BE2C (cell line): ENCODE measurements around the gene LGI4. TPM values are rescaled to one million over a fixed set of nuclear protein-coding genes. Genes with fewer than 3 reads are reported as not detected.

Source experiments
- DNase-seq: peaks from one replicate; pipeline ENCODE4 v3.0.0-alpha.2; 2020
- H3K27me3 ChIP-seq: fragments of 250-450 bp; sonication (Bioruptor Pico); 2 replicates; pipeline ENCODE4 v1.5.1; 2020; ENCODE audit warnings: mild to moderate bottlenecking
- H3K36me3 ChIP-seq: fragments of 250-450 bp; sonication (Bioruptor Pico); 2 replicates; pipeline ENCODE4 v1.5.1; 2020; ENCODE audit warnings: mild to moderate bottlenecking
- H3K4me1 ChIP-seq: fragments of 250-450 bp; sonication (Bioruptor Pico); 2 replicates; pipeline ENCODE4 v1.5.1; 2020
- H3K4me3 ChIP-seq: 2 replicates; pipeline ENCODE4 v1.5.1; 2011; ENCODE audit warnings: low read depth, low read length
- H3K9me3 ChIP-seq: fragments of 250-450 bp; sonication (Bioruptor Pico); 2 replicates; pipeline ENCODE4 v1.5.1; 2020
- polyA plus RNA-seq: library from polyadenylated mRNA; unstranded; fragments of >200 nt; gene quantifications from one replicate; pipeline ENCODE4 v1.2.1, GENCODE V29; 2012; ENCODE audit warnings: low read depth, missing spikeins; ENCODE audit not compliant: insufficient read length, insufficient read depth
- TF ChIP-seq, protein P1 (sequence below): IDR thresholded peaks from 2 replicates; pipeline ENCODE4 v1.5.1; 2012; ENCODE audit warnings: mild to moderate bottlenecking, low read depth, low read length

LGI4 gene
- polyA plus RNA-seq = 0.63 TPM

DNA sequence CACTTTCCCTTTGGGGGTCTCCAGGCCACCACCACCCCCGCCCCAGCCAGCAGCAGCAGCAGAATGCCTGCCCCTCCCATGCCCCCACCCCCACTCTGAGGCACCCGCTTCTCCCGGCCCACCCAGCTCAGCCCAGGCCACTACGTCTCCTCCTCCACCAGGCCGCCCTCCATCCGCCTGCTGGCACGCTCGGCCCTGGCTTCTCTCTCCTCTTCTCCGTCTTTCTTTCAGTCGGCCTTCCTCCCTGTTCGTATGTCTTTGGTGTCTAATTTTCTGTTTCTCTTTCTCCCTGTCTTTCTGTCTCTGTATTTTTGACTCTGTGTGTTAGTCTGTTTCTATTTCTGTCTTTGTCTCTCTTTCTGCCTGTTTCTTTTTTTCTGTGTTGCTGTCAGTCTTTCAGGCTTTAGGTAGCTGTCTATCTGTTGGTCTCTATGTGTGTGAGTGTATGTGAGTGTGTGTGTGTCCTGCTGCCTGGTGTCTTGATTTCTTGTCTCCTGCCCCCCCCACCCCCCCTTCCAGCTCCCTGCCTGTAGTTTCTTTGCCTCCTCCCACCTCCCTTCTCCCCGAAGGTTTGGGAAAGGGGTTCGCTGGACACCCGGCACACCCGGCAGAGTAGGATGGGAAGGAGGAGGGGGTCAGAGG lies at the start of gene LGI4:
LGI4 (minus strand) TSS at position 459 of the 642 bp plus-strand sequence; CDS start at position 80, 379 bp downstream.
- H3K4me3 ChIP-seq = no peak within 1 kb of the TSS
- TF ChIP-seq, protein P1, sequence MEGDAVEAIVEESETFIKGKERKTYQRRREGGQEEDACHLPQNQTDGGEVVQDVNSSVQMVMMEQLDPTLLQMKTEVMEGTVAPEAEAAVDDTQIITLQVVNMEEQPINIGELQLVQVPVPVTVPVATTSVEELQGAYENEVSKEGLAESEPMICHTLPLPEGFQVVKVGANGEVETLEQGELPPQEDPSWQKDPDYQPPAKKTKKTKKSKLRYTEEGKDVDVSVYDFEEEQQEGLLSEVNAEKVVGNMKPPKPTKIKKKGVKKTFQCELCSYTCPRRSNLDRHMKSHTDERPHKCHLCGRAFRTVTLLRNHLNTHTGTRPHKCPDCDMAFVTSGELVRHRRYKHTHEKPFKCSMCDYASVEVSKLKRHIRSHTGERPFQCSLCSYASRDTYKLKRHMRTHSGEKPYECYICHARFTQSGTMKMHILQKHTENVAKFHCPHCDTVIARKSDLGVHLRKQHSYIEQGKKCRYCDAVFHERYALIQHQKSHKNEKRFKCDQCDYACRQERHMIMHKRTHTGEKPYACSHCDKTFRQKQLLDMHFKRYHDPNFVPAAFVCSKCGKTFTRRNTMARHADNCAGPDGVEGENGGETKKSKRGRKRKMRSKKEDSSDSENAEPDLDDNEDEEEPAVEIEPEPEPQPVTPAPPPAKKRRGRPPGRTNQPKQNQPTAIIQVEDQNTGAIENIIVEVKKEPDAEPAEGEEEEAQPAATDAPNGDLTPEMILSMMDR = no peak
- H3K36me3 ChIP-seq = no peaks in the 10 kb centered on the region
- no peak for DNase-seq
- H3K27me3 ChIP-seq = no peaks in the 10 kb centered on the region
- no peaks in the 10 kb centered on the region for H3K4me1 ChIP-seq
- H3K9me3 ChIP-seq = no peaks in the 10 kb centered on the region

DNA sequence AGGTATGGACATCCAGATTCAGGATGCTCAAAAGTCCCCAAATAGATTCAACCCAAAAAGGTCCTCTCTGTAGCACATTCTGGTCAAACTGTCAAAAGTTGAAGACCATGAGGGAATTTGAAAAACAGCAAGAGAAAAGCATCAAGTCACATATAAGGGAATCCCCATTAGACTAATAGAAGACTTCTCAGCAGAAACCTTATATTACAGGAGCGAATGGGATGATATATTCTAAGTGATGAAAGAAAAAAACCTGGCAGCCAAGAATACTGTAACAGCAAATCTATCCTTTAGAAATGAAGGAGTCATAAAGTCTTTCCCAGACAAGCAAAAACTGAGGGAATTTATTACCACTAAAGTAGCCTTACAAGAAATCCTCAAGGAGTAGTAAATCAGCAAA lies 49.4 kb upstream of the LGI4 start:
- H3K36me3 ChIP-seq = no peaks in the 10 kb centered on the region
- TF ChIP-seq, protein P1 = no peak

GRCh38 chr19:35181387-35181786 lies 46.5 kb upstream of the LGI4 start:
- TF ChIP-seq, protein P1 = no peak

More for the DNA sequence above, 49.4 kb upstream of the LGI4 start:
- DNase-seq = no peak
- H3K27me3 ChIP-seq = no peaks in the 10 kb centered on the region; the same call in 1 of the 2 replicates
- no peaks in the 10 kb centered on the region for H3K4me1 ChIP-seq
- no peaks in the 10 kb centered on the region; the same call in 1 of the 2 replicates for H3K9me3 ChIP-seq
- H3K4me3 ChIP-seq = no peak overlapping the region

DNA sequence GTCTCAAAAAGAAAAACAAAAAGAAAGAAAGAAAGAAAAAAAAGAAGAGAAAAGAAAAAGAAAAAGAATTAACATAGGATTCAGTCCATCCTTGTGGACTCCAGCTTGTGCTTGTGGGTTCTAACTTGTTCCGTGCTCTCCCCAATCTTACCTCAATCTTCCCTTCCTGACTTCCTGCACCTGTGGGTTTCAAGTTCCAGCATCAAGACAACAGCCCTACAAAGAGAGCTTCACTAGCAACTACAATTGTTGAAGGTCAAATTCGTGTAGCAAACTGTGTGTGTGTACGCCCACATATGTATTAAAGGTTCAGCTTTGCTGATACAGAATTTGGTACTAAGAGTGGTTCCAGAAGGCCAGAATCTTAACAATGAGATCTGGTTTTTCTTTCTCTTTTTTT lies 45.0 kb upstream of the LGI4 start:
- Histone ChIP-seq H3K27me3 (no peaks in the 10 kb centered on the region), H3K9me3 (no peaks in the 10 kb centered on the region; the same call in 1 of the 2 replicates), H3K4me1 (no peaks in the 10 kb centered on the region), H3K4me3 (no peak overlapping the region), H3K36me3 (no peaks in the 10 kb centered on the region)
- TF ChIP-seq, protein P1 = no peak
- no peak for DNase-seq

More at GRCh38 chr19:35181387-35181786, 46.5 kb upstream of the LGI4 start:
- no peak for DNase-seq
- Histone ChIP-seq H3K4me1 (no peaks in the 10 kb centered on the region), H3K36me3 (no peaks in the 10 kb centered on the region), H3K27me3 (no peaks in the 10 kb centered on the region; the same call in 1 of the 2 replicates), H3K9me3 (no peaks in the 10 kb centered on the region; the same call in 1 of the 2 replicates), H3K4me3 (no peak overlapping the region)

DNA sequence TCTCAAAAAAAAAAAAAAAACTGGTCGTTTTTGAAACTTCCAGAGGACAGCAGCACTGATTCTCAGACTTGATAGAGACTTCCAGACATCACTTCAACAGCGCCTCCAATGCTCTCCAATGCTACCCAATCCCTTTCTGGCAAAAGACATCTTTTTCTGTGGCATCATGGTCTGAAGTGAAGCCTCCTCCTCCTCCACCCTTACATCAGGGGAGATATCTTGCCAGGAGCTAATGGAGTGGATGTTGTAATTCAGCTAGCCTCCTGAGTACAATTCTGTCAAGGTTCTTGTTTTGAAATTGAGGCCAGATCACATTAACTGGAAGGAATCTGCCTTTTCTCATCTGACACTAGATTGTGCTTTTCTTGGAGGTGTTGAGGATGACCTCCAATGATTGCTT lies 43.8 kb upstream of the LGI4 start:
- no peak for DNase-seq
- TF ChIP-seq, protein P1 = no peak
- Histone ChIP-seq H3K4me1 (no peaks in the 10 kb centered on the region), H3K27me3 (no peaks in the 10 kb centered on the region), H3K36me3 (no peaks in the 10 kb centered on the region), H3K4me3 (no peak overlapping the region), H3K9me3 (no peaks in the 10 kb centered on the region; the same call in 1 of the 2 replicates)
